ENCODE data around the gene IZUMO2.

IZUMO2 gene

GRCh38 chr19:50189331-50189730 lies 26.2 kb upstream of the IZUMO2 start:
- H3K9ac ChIP-seq (ENCODE audit: low read length in 5 of 5), result no peak overlapping the region
- no peaks in the 10 kb centered on the region for H3K9me3 ChIP-seq (ENCODE audit: control insufficient read depth in 5 of 5, low read length in 5 of 5)
- H3K27me3 ChIP-seq (ENCODE audit: control insufficient read depth in 5 of 5, insufficient read depth in 4 of 5, low read length in 5 of 5), result peaks cover 0 to 11% (median 5%) of the 10 kb centered on the region in 5 donors
- no peak overlapping the region for H3K4me3 ChIP-seq (ENCODE audit: low read depth in 1 of 5, low read length in 5 of 5)
- H3K36me3 ChIP-seq (ENCODE audit: control insufficient read depth in 5 of 5, insufficient read depth in 5 of 5, low read length in 5 of 5), result no peaks in the 10 kb centered on the region
- H3K27ac ChIP-seq (ENCODE audit: low read depth, low read length), result no peak overlapping the region
- H3K4me1 ChIP-seq (ENCODE audit: control insufficient read depth in 5 of 5, insufficient read depth in 5 of 5, low read length in 5 of 5), result no peaks in the 10 kb centered on the region

GRCh38 chr19:50187937-50188336 lies 24.9 kb upstream of the IZUMO2 start:
- Histone ChIP-seq H3K4me1 (ENCODE audit: control insufficient read depth in 5 of 5, insufficient read depth in 5 of 5, low read length in 5 of 5) (no peaks in the 10 kb centered on the region), H3K36me3 (ENCODE audit: control insufficient read depth in 5 of 5, insufficient read depth in 5 of 5, low read length in 5 of 5) (no peaks in the 10 kb centered on the region), H3K27me3 (ENCODE audit: control insufficient read depth in 5 of 5, insufficient read depth in 4 of 5, low read length in 5 of 5) (peaks cover 0 to 8% (median 4%) of the 10 kb centered on the region in 5 donors), H3K27ac (ENCODE audit: low read depth, low read length) (no peak overlapping the region), H3K9me3 (ENCODE audit: control insufficient read depth in 5 of 5, low read length in 5 of 5) (no peaks in the 10 kb centered on the region), H3K4me3 (ENCODE audit: low read depth in 1 of 5, low read length in 5 of 5) (no peak overlapping the region), H3K9ac (ENCODE audit: low read length in 5 of 5) (no peak overlapping the region)

- H3K36me3 ChIP-seq (ENCODE audit: control insufficient read depth in 5 of 5, insufficient read depth in 5 of 5, low read length in 5 of 5), result no peaks in the 10 kb centered on the region
- no peak overlapping the region for H3K4me3 ChIP-seq (ENCODE audit: low read depth in 1 of 5, low read length in 5 of 5)
- H3K27ac ChIP-seq (ENCODE audit: low read depth, low read length), result no peak overlapping the region
- no peak overlapping the region for H3K9ac ChIP-seq (ENCODE audit: low read length in 5 of 5)
- H3K4me1 ChIP-seq (ENCODE audit: control insufficient read depth in 5 of 5, insufficient read depth in 5 of 5, low read length in 5 of 5), result no peaks in the 10 kb centered on the region
- no peaks in the 10 kb centered on the region for H3K9me3 ChIP-seq (ENCODE audit: control insufficient read depth in 5 of 5, low read length in 5 of 5)
- H3K27me3 ChIP-seq (ENCODE audit: control insufficient read depth in 5 of 5, insufficient read depth in 4 of 5, low read length in 5 of 5), result peaks cover 0 to 11% (median 0%) of the 10 kb centered on the region in 5 donors
Measured at GRCh38 chr19:50184196-50184595, 21.1 kb upstream of the IZUMO2 start.

GRCh38 chr19:50181121-50181520 lies 18.0 kb upstream of the IZUMO2 start:
- Histone ChIP-seq H3K9me3 (ENCODE audit: control insufficient read depth in 5 of 5, low read length in 5 of 5) (no peaks in the 10 kb centered on the region), H3K4me1 (ENCODE audit: control insufficient read depth in 5 of 5, insufficient read depth in 5 of 5, low read length in 5 of 5) (no peaks in the 10 kb centered on the region), H3K27me3 (ENCODE audit: control insufficient read depth in 5 of 5, insufficient read depth in 4 of 5, low read length in 5 of 5) (peaks cover 0 to 13% (median 0%) of the 10 kb centered on the region in 5 donors), H3K36me3 (ENCODE audit: control insufficient read depth in 5 of 5, insufficient read depth in 5 of 5, low read length in 5 of 5) (no peaks in the 10 kb centered on the region), H3K9ac (ENCODE audit: low read length in 5 of 5) (no peak overlapping the region), H3K27ac (ENCODE audit: low read depth, low read length) (no peak overlapping the region), H3K4me3 (ENCODE audit: low read depth in 1 of 5, low read length in 5 of 5) (no peak overlapping the region)

- Histone ChIP-seq H3K27ac (ENCODE audit: low read depth, low read length) (no peak overlapping the region), H3K9ac (ENCODE audit: low read length in 5 of 5) (no peak overlapping the region), H3K4me1 (ENCODE audit: control insufficient read depth in 5 of 5, insufficient read depth in 5 of 5, low read length in 5 of 5) (no peaks in the 10 kb centered on the region), H3K36me3 (ENCODE audit: control insufficient read depth in 5 of 5, insufficient read depth in 5 of 5, low read length in 5 of 5) (no peaks in the 10 kb centered on the region), H3K27me3 (ENCODE audit: control insufficient read depth in 5 of 5, insufficient read depth in 4 of 5, low read length in 5 of 5) (peaks cover 0 to 13% (median 0%) of the 10 kb centered on the region in 5 donors), H3K4me3 (ENCODE audit: low read depth in 1 of 5, low read length in 5 of 5) (no peak overlapping the region), H3K9me3 (ENCODE audit: control insufficient read depth in 5 of 5, low read length in 5 of 5) (no peaks in the 10 kb centered on the region)
Measured at GRCh38 chr19:50178859-50179537, 15.9 kb upstream of the IZUMO2 start.

GRCh38 chr19:50178320-50178719 lies 15.2 kb upstream of the IZUMO2 start:
- H3K27me3 ChIP-seq (ENCODE audit: control insufficient read depth in 5 of 5, insufficient read depth in 4 of 5, low read length in 5 of 5), result peaks cover 0 to 13% (median under 1%) of the 10 kb centered on the region in 5 donors
- H3K4me1 ChIP-seq (ENCODE audit: control insufficient read depth in 5 of 5, insufficient read depth in 5 of 5, low read length in 5 of 5), result no peaks in the 10 kb centered on the region

GRCh38 chr19:50176775-50177174 lies 13.7 kb upstream of the IZUMO2 start:
- Histone ChIP-seq H3K4me1 (ENCODE audit: control insufficient read depth in 5 of 5, insufficient read depth in 5 of 5, low read length in 5 of 5) (no peaks in the 10 kb centered on the region), H3K4me3 (ENCODE audit: low read depth in 1 of 5, low read length in 5 of 5) (no peak overlapping the region), H3K27ac (ENCODE audit: low read depth, low read length) (no peak overlapping the region), H3K9me3 (ENCODE audit: control insufficient read depth in 5 of 5, low read length in 5 of 5) (no peaks in the 10 kb centered on the region), H3K36me3 (ENCODE audit: control insufficient read depth in 5 of 5, insufficient read depth in 5 of 5, low read length in 5 of 5) (no peaks in the 10 kb centered on the region), H3K27me3 (ENCODE audit: control insufficient read depth in 5 of 5, insufficient read depth in 4 of 5, low read length in 5 of 5) (peaks cover 0 to 13% (median 2%) of the 10 kb centered on the region in 5 donors), H3K9ac (ENCODE audit: low read length in 5 of 5) (no peak overlapping the region)

More at GRCh38 chr19:50178320-50178719, 15.2 kb upstream of the IZUMO2 start:
- H3K4me3 ChIP-seq (ENCODE audit: low read depth in 1 of 5, low read length in 5 of 5), result no peak overlapping the region
- no peaks in the 10 kb centered on the region for H3K9me3 ChIP-seq (ENCODE audit: control insufficient read depth in 5 of 5, low read length in 5 of 5)
- no peaks in the 10 kb centered on the region for H3K36me3 ChIP-seq (ENCODE audit: control insufficient read depth in 5 of 5, insufficient read depth in 5 of 5, low read length in 5 of 5)
- H3K9ac ChIP-seq (ENCODE audit: low read length in 5 of 5), result no peak overlapping the region
- H3K27ac ChIP-seq (ENCODE audit: low read depth, low read length), result no peak overlapping the region

- H3K9ac ChIP-seq (ENCODE audit: low read length in 5 of 5), result no peak overlapping the region
- no peak overlapping the region for H3K27ac ChIP-seq (ENCODE audit: low read depth, low read length)
- no peak overlapping the region for H3K4me3 ChIP-seq (ENCODE audit: low read depth in 1 of 5, low read length in 5 of 5)
- H3K9me3 ChIP-seq (ENCODE audit: control insufficient read depth in 5 of 5, low read length in 5 of 5), result no peaks in the 10 kb centered on the region
- H3K4me1 ChIP-seq (ENCODE audit: control insufficient read depth in 5 of 5, insufficient read depth in 5 of 5, low read length in 5 of 5), result no peaks in the 10 kb centered on the region
- H3K36me3 ChIP-seq (ENCODE audit: control insufficient read depth in 5 of 5, insufficient read depth in 5 of 5, low read length in 5 of 5), result no peaks in the 10 kb centered on the region
- H3K27me3 ChIP-seq (ENCODE audit: control insufficient read depth in 5 of 5, insufficient read depth in 4 of 5, low read length in 5 of 5), result peaks cover 0 to 7% (median 2%) of the 10 kb centered on the region in 5 donors
Measured at GRCh38 chr19:50175924-50176323, 12.8 kb upstream of the IZUMO2 start.

GRCh38 chr19:50174100-50174793 lies 11.2 kb upstream of the IZUMO2 start:
- H3K9ac ChIP-seq (ENCODE audit: low read length in 5 of 5), result no peak overlapping the region
- no peaks in the 10 kb centered on the region for H3K9me3 ChIP-seq (ENCODE audit: control insufficient read depth in 5 of 5, low read length in 5 of 5)
- H3K36me3 ChIP-seq (ENCODE audit: control insufficient read depth in 5 of 5, insufficient read depth in 5 of 5, low read length in 5 of 5), result no peaks in the 10 kb centered on the region
- H3K27me3 ChIP-seq (ENCODE audit: control insufficient read depth in 5 of 5, insufficient read depth in 4 of 5, low read length in 5 of 5), result peaks cover 0 to 8% (median 2%) of the 10 kb centered on the region in 5 donors
- H3K4me1 ChIP-seq (ENCODE audit: control insufficient read depth in 5 of 5, insufficient read depth in 5 of 5, low read length in 5 of 5), result no peaks in the 10 kb centered on the region
- H3K27ac ChIP-seq (ENCODE audit: low read depth, low read length), result no peak overlapping the region
- no peak overlapping the region for H3K4me3 ChIP-seq (ENCODE audit: low read depth in 1 of 5, low read length in 5 of 5)

GRCh38 chr19:50173127-50173526 lies 10.0 kb upstream of the IZUMO2 start:
- Histone ChIP-seq H3K9ac (ENCODE audit: low read length in 5 of 5) (no peak overlapping the region), H3K27ac (ENCODE audit: low read depth, low read length) (no peak overlapping the region)

More at GRCh38 chr19:50173127-50173526, 10.0 kb upstream of the IZUMO2 start:
- Histone ChIP-seq H3K9me3 (ENCODE audit: control insufficient read depth in 5 of 5, low read length in 5 of 5) (no peaks in the 10 kb centered on the region), H3K4me3 (ENCODE audit: low read depth in 1 of 5, low read length in 5 of 5) (no peak overlapping the region), H3K4me1 (ENCODE audit: control insufficient read depth in 5 of 5, insufficient read depth in 5 of 5, low read length in 5 of 5) (no peaks in the 10 kb centered on the region), H3K36me3 (ENCODE audit: control insufficient read depth in 5 of 5, insufficient read depth in 5 of 5, low read length in 5 of 5) (no peaks in the 10 kb centered on the region), H3K27me3 (ENCODE audit: control insufficient read depth in 5 of 5, insufficient read depth in 4 of 5, low read length in 5 of 5) (peaks cover 0 to 11% (median 2%) of the 10 kb centered on the region in 5 donors)

Data from subcutaneous abdominal adipose tissue (tissue), 5 donors.